Brain microvascular endothelial cell (primary cell): Measurements from ENCODE around the gene LSAMP.

Experiments used
- DNase-seq: peaks from one replicate; pipeline ENCODE4 v3.0.0-alpha.2; 2020
- H3K27ac ChIP-seq: fragments of 250-450 bp; sonication (Bioruptor Pico); 2 replicates; pipeline ENCODE4 v1.5.1; 2020; ENCODE audit warnings: mild to moderate bottlenecking, moderate library complexity
- H3K27me3 ChIP-seq: fragments of 250-450 bp; sonication (Bioruptor Pico); replicated peaks from 2 replicates; pipeline ENCODE4 v1.5.1; 2020; ENCODE audit warnings: mild to moderate bottlenecking
- H3K36me3 ChIP-seq: fragments of 250-450 bp; sonication (Bioruptor Pico); replicated peaks from 2 replicates; pipeline ENCODE4 v1.5.1; 2020; ENCODE audit warnings: mild to moderate bottlenecking
- H3K4me3 ChIP-seq: 2 replicates; pipeline ENCODE4 v1.5.1; 2011; ENCODE audit warnings: low read depth, mild to moderate bottlenecking, control low read depth, low read length, moderate library complexity
- in situ Hi-C: cut with HindIII; loops from 2 replicates; pipeline ENCODE4 v1.10.0; 2017; ENCODE audit warnings: low sequenced_read_pairs, low pct_ligation_motif_present
- TF ChIP-seq, protein P1 (sequence below): IDR thresholded peaks from 2 replicates; pipeline ENCODE4 v1.5.1; 2011; ENCODE audit warnings: low read depth, mild to moderate bottlenecking, moderate library complexity, low read length, control low read depth, inconsistent platforms; ENCODE audit errors: missing control alignments

Gene LSAMP

DNA sequence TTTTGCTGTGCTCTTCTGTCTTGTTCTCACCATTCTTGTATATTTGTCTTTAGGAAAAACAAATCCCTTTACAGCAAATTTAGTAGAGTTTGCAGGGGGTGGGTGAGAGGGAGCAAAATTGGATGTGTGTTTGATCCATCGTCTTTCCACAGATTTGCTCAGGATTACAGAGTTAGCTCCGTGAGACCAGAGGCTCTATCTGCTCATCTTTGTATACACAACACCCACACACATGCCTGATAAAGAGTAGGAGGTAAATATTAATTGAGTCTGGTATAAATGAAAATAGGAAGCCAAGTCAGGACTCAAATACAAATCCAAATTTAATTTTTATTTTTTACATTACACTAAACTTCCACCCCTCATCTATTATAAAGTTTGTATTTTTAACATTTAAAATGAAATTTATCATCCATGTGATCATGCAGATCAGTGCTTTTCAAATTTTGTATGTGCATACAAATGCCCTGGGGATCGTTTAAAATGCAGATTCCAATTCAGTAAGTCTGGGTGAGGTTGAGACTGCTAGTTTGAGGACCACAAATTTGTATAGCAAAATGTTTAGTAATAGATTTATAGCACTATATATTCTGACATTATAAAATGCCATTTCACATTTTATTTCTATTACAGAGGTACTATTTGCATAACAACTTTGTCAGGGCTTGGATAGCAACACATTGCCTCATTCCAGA lies 326.7 kb downstream of the LSAMP start:
- H3K27ac ChIP-seq = no peak overlapping the region
- H3K4me3 ChIP-seq = no peak overlapping the region
- in situ Hi-C loops = no loop called here
- TF ChIP-seq, protein P1, sequence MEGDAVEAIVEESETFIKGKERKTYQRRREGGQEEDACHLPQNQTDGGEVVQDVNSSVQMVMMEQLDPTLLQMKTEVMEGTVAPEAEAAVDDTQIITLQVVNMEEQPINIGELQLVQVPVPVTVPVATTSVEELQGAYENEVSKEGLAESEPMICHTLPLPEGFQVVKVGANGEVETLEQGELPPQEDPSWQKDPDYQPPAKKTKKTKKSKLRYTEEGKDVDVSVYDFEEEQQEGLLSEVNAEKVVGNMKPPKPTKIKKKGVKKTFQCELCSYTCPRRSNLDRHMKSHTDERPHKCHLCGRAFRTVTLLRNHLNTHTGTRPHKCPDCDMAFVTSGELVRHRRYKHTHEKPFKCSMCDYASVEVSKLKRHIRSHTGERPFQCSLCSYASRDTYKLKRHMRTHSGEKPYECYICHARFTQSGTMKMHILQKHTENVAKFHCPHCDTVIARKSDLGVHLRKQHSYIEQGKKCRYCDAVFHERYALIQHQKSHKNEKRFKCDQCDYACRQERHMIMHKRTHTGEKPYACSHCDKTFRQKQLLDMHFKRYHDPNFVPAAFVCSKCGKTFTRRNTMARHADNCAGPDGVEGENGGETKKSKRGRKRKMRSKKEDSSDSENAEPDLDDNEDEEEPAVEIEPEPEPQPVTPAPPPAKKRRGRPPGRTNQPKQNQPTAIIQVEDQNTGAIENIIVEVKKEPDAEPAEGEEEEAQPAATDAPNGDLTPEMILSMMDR = no peak
- no peak for DNase-seq
- no peaks in the 10 kb centered on the region for H3K27me3 ChIP-seq
- no peaks in the 10 kb centered on the region for H3K36me3 ChIP-seq

DNA sequence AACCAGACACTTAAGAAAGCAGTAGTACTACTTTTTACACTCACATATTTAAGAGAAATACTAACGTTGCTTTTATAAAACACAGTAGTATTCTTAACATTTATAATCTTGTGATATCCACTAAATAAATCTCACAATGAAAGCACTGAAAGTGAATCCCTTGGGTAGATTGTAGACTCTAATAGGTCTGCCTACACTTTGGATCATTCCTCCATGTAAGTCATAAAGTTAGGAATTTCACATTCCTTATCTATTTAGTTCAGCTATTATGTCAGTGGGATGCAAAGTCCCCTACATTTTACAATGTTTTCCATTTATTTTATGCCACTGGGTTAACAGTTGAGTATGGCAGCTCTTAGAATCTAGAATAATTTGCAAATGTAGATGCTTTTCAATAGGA lies 330.7 kb downstream of the LSAMP start:
- DNase-seq = no peak
- TF ChIP-seq, protein P1 = no peak
- Histone ChIP-seq H3K27me3 (no peaks in the 10 kb centered on the region), H3K4me3 (no peak overlapping the region), H3K27ac (no peak overlapping the region), H3K36me3 (no peaks in the 10 kb centered on the region)
- in situ Hi-C loops = no loop called here

DNA sequence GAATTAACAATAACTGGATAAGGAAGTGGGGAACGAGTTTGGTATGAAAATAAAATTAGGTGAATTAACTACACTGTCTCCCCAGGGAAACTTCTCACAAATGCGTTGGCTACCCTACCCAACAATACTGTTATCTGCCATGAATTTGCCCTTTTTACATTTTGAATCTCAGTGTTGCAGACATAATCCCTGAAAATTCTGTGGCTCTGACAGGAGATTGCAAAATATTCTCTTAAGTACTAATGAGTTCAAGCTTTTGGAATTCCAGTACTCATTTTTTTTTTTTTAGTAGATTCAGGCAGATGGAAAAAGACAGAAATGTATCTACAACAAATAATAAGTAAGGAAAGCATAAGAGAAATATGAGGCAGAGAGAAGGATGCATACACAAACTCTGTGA lies 332.6 kb downstream of the LSAMP start:
- Histone ChIP-seq H3K27ac (no peak overlapping the region), H3K36me3 (no peaks in the 10 kb centered on the region), H3K27me3 (no peaks in the 10 kb centered on the region), H3K4me3 (no peak overlapping the region)
- in situ Hi-C loops = no loop called here
- DNase-seq = no peak
- TF ChIP-seq, protein P1 = no peak

DNA sequence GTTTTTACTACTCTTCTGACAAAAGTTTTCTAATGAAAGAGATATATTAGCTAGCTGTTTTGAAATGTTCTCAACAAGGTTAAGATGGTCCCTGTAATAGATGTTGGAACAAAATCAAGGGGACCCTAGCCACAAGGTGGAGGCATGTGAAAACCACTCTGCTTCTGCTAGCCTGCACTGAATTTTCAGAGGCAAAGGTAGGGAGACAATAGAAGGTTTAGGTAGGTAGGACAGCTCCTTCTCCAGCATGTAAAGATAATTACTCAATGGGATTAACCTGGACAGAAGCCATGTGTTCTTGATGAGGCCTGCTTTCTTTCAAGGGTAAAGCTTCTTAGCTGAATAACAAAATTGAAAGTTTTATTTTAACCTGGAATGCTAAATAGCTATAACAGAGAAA lies 333.5 kb downstream of the LSAMP start:
- no peak for DNase-seq
- no peak overlapping the region for H3K4me3 ChIP-seq
- H3K36me3 ChIP-seq = no peaks in the 10 kb centered on the region
- in situ Hi-C loops = no loop called here
- TF ChIP-seq, protein P1 = no peak
- H3K27ac ChIP-seq = no peak overlapping the region
- no peaks in the 10 kb centered on the region for H3K27me3 ChIP-seq

DNA sequence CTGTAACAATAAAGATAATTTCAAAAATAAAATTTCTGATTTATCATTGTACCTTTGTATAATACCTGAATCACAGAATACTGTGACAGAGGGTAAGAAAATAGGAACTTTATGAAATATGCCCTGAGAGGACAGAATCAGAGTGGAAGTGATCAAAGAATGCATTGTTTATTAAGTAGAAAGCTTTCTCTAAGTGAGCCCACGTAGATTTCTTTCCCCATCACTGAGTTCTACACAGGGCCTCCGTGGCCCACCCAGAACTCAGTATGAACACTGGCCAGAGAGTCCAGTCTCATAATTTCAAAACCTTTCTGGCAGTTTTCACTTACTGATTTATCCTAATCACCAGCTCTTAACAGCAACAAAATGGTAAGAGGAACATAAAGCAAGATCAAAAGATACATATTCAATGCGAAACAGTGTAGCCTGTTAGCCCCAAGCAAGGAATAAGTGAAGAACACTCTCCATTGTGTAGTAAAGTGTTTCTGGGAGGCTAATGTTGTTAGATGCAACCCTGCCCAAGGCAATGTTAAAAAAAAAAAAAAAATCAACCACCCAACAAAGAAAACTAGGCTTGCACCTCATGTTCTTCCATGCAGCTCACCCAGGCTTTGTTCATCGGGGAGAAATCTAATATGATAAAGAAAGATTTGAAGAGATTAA lies 341.3 kb downstream of the LSAMP start:
- DNase-seq = no peak
- Histone ChIP-seq H3K36me3 (no peaks in the 10 kb centered on the region), H3K4me3 (no peak overlapping the region), H3K27me3 (no peaks in the 10 kb centered on the region), H3K27ac (no peak overlapping the region)
- TF ChIP-seq, protein P1 = no peak
- in situ Hi-C loops = no loop called here
